ENCODE results near the gene GZMM. TPM values are rescaled to one million over a fixed set of nuclear protein-coding genes. Genes with fewer than 3 reads are reported as not detected.

GZMM gene
- polyA plus RNA-seq, 1 of the 3 experiments (the other 2 are of a cell fraction) = not detected

GRCh38 chr19:536031-536880 lies 7.6 kb upstream of the GZMM start:
- no peaks in the 10 kb centered on the region for H3K9me3 ChIP-seq
- WGBS (ENCODE audit: low lambda C conversion rate) = 92% methylated on average over 36 of the region's 55 CpGs
- ChIA-PET POLR2A (no interaction called here), CTCF (interaction anchor here (1.3 kb wide), 1 partner anchor 52 kb away, joined by 3 read pairs; no protein-coding TSS in a partner anchor)
- H3K27me3 ChIP-seq (ENCODE audit: insufficient read depth) = no peaks in the 10 kb centered on the region
- peaks cover 0 to 34% of the 10 kb centered on the region in 2 experiments for H3K36me3 ChIP-seq (replicated peaks in 1 of 2; ENCODE audit: control insufficient read depth in 1 of 2, insufficient read depth in 2 of 2, low read length in 1 of 2)
- H2AFZ ChIP-seq (ENCODE audit: low read depth) = no peak overlapping the region
- H3K4me2 ChIP-seq = no peak overlapping the region
- H3F3A ChIP-seq (replicated peaks; ENCODE audit: insufficient read depth) = no peaks in the 10 kb centered on the region
- peaks cover 39% of the 10 kb centered on the region for H4K20me1 ChIP-seq (ENCODE audit: insufficient read depth)
- no peak overlapping the region for H3K4me3 ChIP-seq (ENCODE audit: low read depth in 2 of 2, low read length in 1 of 2)
- DNase-seq = no peak
- peaks cover 11 to 19% of the 10 kb centered on the region in 2 experiments; a peak in 2 of 4 replicates for H3K4me1 ChIP-seq (ENCODE audit: control insufficient read depth in 1 of 2, insufficient read depth in 2 of 2, low read depth in 1 of 2, low read length in 1 of 2)
- TF ChIP-seq MAX (IDR thresholded peaks at IDR 0.05; ENCODE audit: low read depth) (no peak), RXRA (IDR thresholded peaks at IDR 0.05; ENCODE audit: borderline replicate concordance, low read depth) (no peak), RFX5 (IDR thresholded peaks at IDR 0.05; ENCODE audit: low read length) (no peak), NFIC (IDR thresholded peaks at IDR 0.05; ENCODE audit: borderline replicate concordance) (no peak), ZBTB33 (IDR thresholded peaks at IDR 0.05; ENCODE audit: borderline replicate concordance, low read depth) (no peak)
- H3K27ac ChIP-seq (ENCODE audit: low read depth in 2 of 2, low read length in 1 of 2) = no peak overlapping the region
- peaks cover 50% of the 10 kb centered on the region for H3K79me2 ChIP-seq (ENCODE audit: insufficient read depth)
- no peak overlapping the region for H3K9ac ChIP-seq
- no peaks in the 10 kb centered on the region for H3K9me2 ChIP-seq

GRCh38 chr19:536881-537404 lies 6.9 kb upstream of the GZMM start:
- Histone ChIP-seq H3K27me3 (ENCODE audit: insufficient read depth) (no peaks in the 10 kb centered on the region), H3F3A (replicated peaks; ENCODE audit: insufficient read depth) (no peaks in the 10 kb centered on the region), H3K27ac (ENCODE audit: low read depth in 2 of 2, low read length in 1 of 2) (no peak overlapping the region), H3K9me2 (no peaks in the 10 kb centered on the region), H3K4me3 (ENCODE audit: low read depth in 2 of 2, low read length in 1 of 2) (no peak overlapping the region), H3K36me3 (replicated peaks in 1 of 2; ENCODE audit: control insufficient read depth in 1 of 2, insufficient read depth in 2 of 2, low read length in 1 of 2) (peaks cover 0 to 41% of the 10 kb centered on the region in 2 experiments), H3K9ac (no peak overlapping the region), H3K9me3 (no peaks in the 10 kb centered on the region), H2AFZ (ENCODE audit: low read depth) (no peak overlapping the region), H3K79me2 (ENCODE audit: insufficient read depth) (peaks cover 47% of the 10 kb centered on the region), H4K20me1 (ENCODE audit: insufficient read depth) (peaks cover 39% of the 10 kb centered on the region), H3K4me2 (no peak overlapping the region), H3K4me1 (ENCODE audit: control insufficient read depth in 1 of 2, insufficient read depth in 2 of 2, low read depth in 1 of 2, low read length in 1 of 2) (peaks cover 11 to 19% of the 10 kb centered on the region in 2 experiments; a peak in 2 of 4 replicates)
- whole genome bisulfite sequencing (ENCODE audit: low lambda C conversion rate) = 97% methylated on average over 20 of the region's 26 CpGs
- POLR2A ChIA-PET = no interaction called here
- CTCF ChIA-PET = no interaction called here
- no peak for DNase-seq
- TF ChIP-seq REST (IDR thresholded peaks at IDR 0.05; ENCODE audit: low read depth, low read length) (no peak), SIN3A (IDR thresholded peaks at IDR 0.05; ENCODE audit: borderline replicate concordance, low read depth, low read length) (no peak), JUND (IDR thresholded peaks at IDR 0.05) (no peak), PBX3 (IDR thresholded peaks at IDR 0.05) (no peak), ELF1 (IDR thresholded peaks at IDR 0.05) (no peak), MEF2A (IDR thresholded peaks at IDR 0.05; ENCODE audit: borderline replicate concordance, low read depth) (no peak), ZBTB33 (IDR thresholded peaks at IDR 0.05; ENCODE audit: borderline replicate concordance, low read depth) (no peak), MAX (IDR thresholded peaks at IDR 0.05; ENCODE audit: low read depth) (no peak), CTCF (IDR thresholded peaks at IDR 0.05) (no peak), FOXM1 (IDR thresholded peaks at IDR 0.05; ENCODE audit: low read depth) (no peak)
